Endothelial cell (in vitro differentiated cells): ENCODE data around the gene TUBB4A. TPM values are rescaled to one million over a fixed set of nuclear protein-coding genes. Genes with fewer than 3 reads are reported as not detected.

Source experiments
- DNase-seq: peaks from one replicate; pipeline ENCODE4 v3.0.0; 2021; ENCODE audit warnings: low spot score
- H3K27ac Mint-ChIP-seq: one replicate; pipeline ENCODE4 v1.8.0; 2021; ENCODE audit warnings: mixed read lengths, inconsistent platforms; ENCODE audit not compliant: unreplicated experiment
- H3K27me3 Mint-ChIP-seq: one replicate; pipeline ENCODE4 v1.8.0; 2021; ENCODE audit warnings: mild to moderate bottlenecking, moderate library complexity, mixed read lengths, inconsistent platforms; ENCODE audit not compliant: unreplicated experiment
- H3K36me3 Mint-ChIP-seq: one replicate; pipeline ENCODE4 v1.8.0; 2021; ENCODE audit warnings: mild to moderate bottlenecking, low read depth, mixed read lengths, inconsistent platforms; ENCODE audit not compliant: unreplicated experiment
- H3K4me1 Mint-ChIP-seq: one replicate; pipeline ENCODE4 v1.8.0; 2021; ENCODE audit warnings: mild to moderate bottlenecking, mixed read lengths, inconsistent platforms; ENCODE audit not compliant: unreplicated experiment
- H3K4me3 Mint-ChIP-seq: one replicate; pipeline ENCODE4 v1.8.0; 2021; ENCODE audit warnings: mild to moderate bottlenecking, mixed read lengths, inconsistent platforms; ENCODE audit not compliant: unreplicated experiment
- H3K9me3 Mint-ChIP-seq: one replicate; pipeline ENCODE4 v1.8.0; 2021; ENCODE audit warnings: mixed read lengths, inconsistent platforms; ENCODE audit not compliant: unreplicated experiment
- CTCF ChIP-seq: fragments of 200-600 bp; sonication (generic); IDR thresholded peaks from one replicate; pipeline ENCODE4 v1.5.0; 2021; ENCODE audit warnings: antibody characterized with exemption; ENCODE audit not compliant: unreplicated experiment
- total RNA-seq: library from RNA; stranded (reverse); fragmentation: NEBNext Ultra II Directional; extraction: Animal tissue kit (Norgen Biotek cat#: 25700); gene quantifications from one replicate; pipeline ENCODE4 v1.2.1, GENCODE V29; 2021; ENCODE audit not compliant: unreplicated experiment

The TUBB4A gene
- total RNA-seq, 1 donor from 2014 or later, result 0.21 TPM

GRCh38 chr19:6539514-6539913 lies 37.4 kb upstream of the TUBB4A start:
- Mint-ChIP-seq H3K27me3 (peaks cover 1% of the 10 kb centered on the region), H3K36me3 (peaks cover 5% of the 10 kb centered on the region), H3K27ac (no peak overlapping the region), H3K9me3 (peaks cover 8% of the 10 kb centered on the region), H3K4me3 (no peak overlapping the region), H3K4me1 (no peaks in the 10 kb centered on the region)
- no peak for TF ChIP-seq CTCF
- no peak for DNase-seq

- Mint-ChIP-seq H3K36me3 (peaks cover 16% of the 10 kb centered on the region), H3K4me3 (no peak overlapping the region), H3K9me3 (peaks cover 8% of the 10 kb centered on the region), H3K27me3 (peaks cover 12% of the 10 kb centered on the region), H3K27ac (no peak overlapping the region), H3K4me1 (peaks cover 13% of the 10 kb centered on the region)
- no peak for TF ChIP-seq CTCF
- no peak for DNase-seq
Observed at GRCh38 chr19:6535558-6536137, 33.5 kb upstream of the TUBB4A start.

GRCh38 chr19:6534451-6535093 lies 32.5 kb upstream of the TUBB4A start:
- Mint-ChIP-seq H3K27me3 (peaks cover 20% of the 10 kb centered on the region), H3K27ac (no peak overlapping the region), H3K4me3 (no peak overlapping the region), H3K4me1 (peaks cover 24% of the 10 kb centered on the region), H3K36me3 (peaks cover 26% of the 10 kb centered on the region), H3K9me3 (peaks cover 19% of the 10 kb centered on the region)
- DNase-seq, result no peak
- no peak for TF ChIP-seq CTCF

- Mint-ChIP-seq H3K4me1 (peaks cover 27% of the 10 kb centered on the region), H3K9me3 (peaks cover 21% of the 10 kb centered on the region), H3K4me3 (no peak overlapping the region), H3K27me3 (peaks cover 24% of the 10 kb centered on the region), H3K36me3 (peaks cover 31% of the 10 kb centered on the region), H3K27ac (no peak overlapping the region)
- no peak for TF ChIP-seq CTCF
- DNase-seq, result no peak
Observed at GRCh38 chr19:6533746-6534418, 31.8 kb upstream of the TUBB4A start.

- peaks cover 24% of the 10 kb centered on the region for H3K27me3 Mint-ChIP-seq
- H3K4me3 Mint-ChIP-seq, result peak overlapping the region; percentile 84
- peak overlapping the region; percentile 48 for H3K27ac Mint-ChIP-seq
- peaks cover 31% of the 10 kb centered on the region for H3K36me3 Mint-ChIP-seq
- peaks cover 27% of the 10 kb centered on the region for H3K4me1 Mint-ChIP-seq
- TF ChIP-seq CTCF, result no peak
- peaks cover 21% of the 10 kb centered on the region for H3K9me3 Mint-ChIP-seq
- no peak for DNase-seq
Observed at GRCh38 chr19:6533000-6533328, 30.9 kb upstream of the TUBB4A start.
